ENCODE data around the gene SARM1.

GRCh38 chr17:28335201-28335958 is 36.1 kb upstream of the SARM1 start, which contains the start of the genes IFT20 and TNFAIP1:
- no peak for TF ChIP-seq CTCF (conservative IDR thresholded peaks at IDR 0.05 in 1 of 2, IDR thresholded peaks at IDR 0.05 in 1 of 2; ENCODE audit: extremely low read depth in 1 of 2, insufficient read depth in 1 of 2, low read depth in 1 of 2, low read length in 2 of 2)
- no peak for TF ChIP-seq EZH2 (IDR thresholded peaks at IDR 0.05; ENCODE audit: borderline replicate concordance, low read length)

Measured in mammary epithelial cell (primary cell).